SK-N-MC (cell line): ENCODE measurements around the gene PRKN.

Source experiments
- EZH2 ChIP-seq: fragments of 200-600 bp; sonication (generic); IDR thresholded peaks from one replicate; pipeline ENCODE4 v1.6.1; 2017; ENCODE audit warnings: antibody characterized with exemption
- FOXP2 ChIP-seq: optimal IDR thresholded peaks from 2 replicates; pipeline ENCODE3; 2011; ENCODE audit warnings: mild to moderate bottlenecking, moderate library complexity; ENCODE audit not compliant: insufficient read depth; ENCODE audit errors: extremely low read length, control extremely low read depth
- POLR2AphosphoS5 ChIP-seq: IDR thresholded peaks from 2 replicates; pipeline ENCODE4 v1.6.1; 2012; ENCODE audit warnings: mild to moderate bottlenecking, low read depth, low read length, borderline replicate concordance

- TF ChIP-seq EZH2 (no peak), POLR2AphosphoS5 (no peak), FOXP2 (no peak)
These were observed 1136.5 kb downstream of the PRKN start for GRCh38 chr6:161590961-161591627.
